Embryonic facial prominence (tissue), 1 donor: Measurements from ENCODE around the gene VPS72.

ENCODE experiments used
- DNase-seq: peaks from one replicate; pipeline ENCODE4 v3.0.0-alpha.2; 2016; ENCODE audit errors: extremely low spot score

VPS72 gene

GRCh38 chr1:151187205-151187604 is 2.8 kb downstream of the VPS72 start:
- DNase-seq, result no peak

- no peak for DNase-seq
Measured at GRCh38 chr1:151184211-151184610, 5.8 kb downstream of the VPS72 start.

GRCh38 chr1:151176514-151177045 is 13.4 kb downstream of the VPS72 start:
- no peak for DNase-seq

GRCh38 chr1:151175863-151176262 is 14.1 kb downstream of the VPS72 start, which contains the start of gene TMOD4:
TMOD4 (minus strand) TSS chr1:151175981; CDS start chr1:151174875, 1,106 bp downstream.
- no peak for DNase-seq

- no peak for DNase-seq
Measured at GRCh38 chr1:151175041-151175741, 14.8 kb downstream of the VPS72 start.

- DNase-seq, result no peak
Measured at GRCh38 chr1:151171190-151171589, 18.8 kb downstream of the VPS72 start.

GRCh38 chr1:151167116-151167515 is 22.9 kb downstream of the VPS72 start:
- DNase-seq, result no peak

GRCh38 chr1:151166505-151166956 is 23.5 kb downstream of the VPS72 start:
- DNase-seq, result no peak

GRCh38 chr1:151165738-151166504 is 24.1 kb downstream of the VPS72 start, which contains the start of the genes LYSMD1 and SCNM1:
LYSMD1 (minus strand) TSS chr1:151165902; CDS start chr1:151165258, 644 bp downstream.
SCNM1 (plus strand) TSS chr1:151166144; CDS start chr1:151166153, 9 bp downstream.
- DNase-seq, result peak; percentile 100

GRCh38 chr1:151165281-151165737 is 24.7 kb downstream of the VPS72 start:
- peak; percentile 71 for DNase-seq

- no peak for DNase-seq
Measured at GRCh38 chr1:151164732-151165280, 25.2 kb downstream of the VPS72 start.

GRCh38 chr1:151159373-151159772 is 30.6 kb downstream of the VPS72 start:
- no peak for DNase-seq

- DNase-seq, result no peak
Measured at GRCh38 chr1:151158751-151159251, 31.2 kb downstream of the VPS72 start.

- no peak for DNase-seq
Measured at GRCh38 chr1:151158326-151158725, 31.7 kb downstream of the VPS72 start.

- DNase-seq, result no peak
Measured at GRCh38 chr1:151157067-151157531, 32.9 kb downstream of the VPS72 start.

GRCh38 chr1:151156515-151156819 is 33.5 kb downstream of the VPS72 start, which contains the start of gene TNFAIP8L2:
TNFAIP8L2 (plus strand) TSS chr1:151156649; CDS start chr1:151158698, 2,049 bp downstream.
- no peak for DNase-seq

GRCh38 chr1:151147665-151148064 is 42.3 kb downstream of the VPS72 start:
- no peak for DNase-seq

- no peak for DNase-seq
Measured at GRCh38 chr1:151147132-151147503, 42.9 kb downstream of the VPS72 start.

- DNase-seq, result peak; percentile 76
Measured at GRCh38 chr1:151146412-151147131, 43.4 kb downstream of the VPS72 start, which contains the start of gene SEMA6C. SEMA6C (minus strand) TSS chr1:151146631; CDS start chr1:151142621, 4,010 bp downstream.

GRCh38 chr1:151146072-151146411 is 44.0 kb downstream of the VPS72 start:
- DNase-seq, result no peak
